Mucosa of rectum (tissue), 2 donors: Measurements from ENCODE around the gene ZBBX.

ENCODE experiments used
- H3K27ac ChIP-seq, 2 donors: one replicate each; pipeline ENCODE4 v1.7.0; 2013; ENCODE audit warnings: inconsistent platforms in 2 of 2, low read depth in 2 of 2, low read length in 2 of 2
- H3K27me3 ChIP-seq, 2 donors: one replicate each; pipeline ENCODE4 v1.7.0; 2013; ENCODE audit warnings: low read length in 2 of 2; ENCODE audit not compliant: control insufficient read depth in 2 of 2, insufficient read depth in 2 of 2
- H3K36me3 ChIP-seq, 2 donors: one replicate each; pipeline ENCODE4 v1.7.0; 2013; ENCODE audit warnings: low read length in 2 of 2; ENCODE audit not compliant: control insufficient read depth in 2 of 2, insufficient read depth in 2 of 2
- H3K4me1 ChIP-seq, 2 donors: one replicate each; pipeline ENCODE4 v1.7.0; 2013; ENCODE audit warnings: low read length in 2 of 2, mild to moderate bottlenecking in 1 of 2; ENCODE audit not compliant: control insufficient read depth in 2 of 2, insufficient read depth in 2 of 2
- H3K4me3 ChIP-seq, 2 donors: one replicate each; pipeline ENCODE4 v1.7.0; 2013; ENCODE audit warnings: low read length in 2 of 2
- H3K9ac ChIP-seq, 2 donors: one replicate each; pipeline ENCODE4 v1.7.0; 2013; ENCODE audit warnings: low read length in 2 of 2, low read depth in 1 of 2, mild to moderate bottlenecking in 1 of 2
- H3K9me3 ChIP-seq, 2 donors: one replicate each; pipeline ENCODE4 v1.7.0; 2013; ENCODE audit warnings: low read length in 2 of 2; ENCODE audit not compliant: control insufficient read depth in 2 of 2
- donor health status: healthy.
- donor health status: Normal muscosa, but diverticular disease.

The ZBBX gene

GRCh38 chr3:167274141-167274874 is 105.8 kb downstream of the ZBBX start:
- Histone ChIP-seq H3K4me3 (no peak overlapping the region), H3K9me3 (peaks cover 0 to 3% of the 10 kb centered on the region in 2 donors), H3K9ac (no peak overlapping the region), H3K4me1 (no peaks in the 10 kb centered on the region), H3K36me3 (no peaks in the 10 kb centered on the region), H3K27ac (no peak overlapping the region), H3K27me3 (no peaks in the 10 kb centered on the region)

GRCh38 chr3:167253037-167253436 is 127.1 kb downstream of the ZBBX start:
- H3K4me1 ChIP-seq, result no peaks in the 10 kb centered on the region
- H3K36me3 ChIP-seq, result no peaks in the 10 kb centered on the region
- H3K9ac ChIP-seq, result no peak overlapping the region
- no peak overlapping the region for H3K4me3 ChIP-seq
- H3K27ac ChIP-seq, result no peak overlapping the region
- H3K27me3 ChIP-seq, result no peaks in the 10 kb centered on the region
- H3K9me3 ChIP-seq, result no peaks in the 10 kb centered on the region

- no peaks in the 10 kb centered on the region for H3K4me1 ChIP-seq
- peaks cover 0 to 2% of the 10 kb centered on the region in 2 donors for H3K9me3 ChIP-seq
- no peaks in the 10 kb centered on the region for H3K27me3 ChIP-seq
- H3K9ac ChIP-seq, result no peak overlapping the region
- no peaks in the 10 kb centered on the region for H3K36me3 ChIP-seq
- no peak overlapping the region for H3K27ac ChIP-seq
- no peak overlapping the region for H3K4me3 ChIP-seq
Measured at GRCh38 chr3:167251678-167252077, 128.4 kb downstream of the ZBBX start.

- peaks cover 0 to 2% of the 10 kb centered on the region in 2 donors for H3K9me3 ChIP-seq
- no peak overlapping the region for H3K9ac ChIP-seq
- H3K27ac ChIP-seq, result no peak overlapping the region
- H3K4me3 ChIP-seq, result no peak overlapping the region
- no peaks in the 10 kb centered on the region for H3K27me3 ChIP-seq
- H3K4me1 ChIP-seq, result no peaks in the 10 kb centered on the region
- H3K36me3 ChIP-seq, result no peaks in the 10 kb centered on the region
Measured at GRCh38 chr3:167246252-167246651, 133.8 kb downstream of the ZBBX start.

- Histone ChIP-seq H3K9me3 (no peaks in the 10 kb centered on the region), H3K9ac (no peak overlapping the region), H3K36me3 (no peaks in the 10 kb centered on the region), H3K27me3 (no peaks in the 10 kb centered on the region), H3K4me3 (no peak overlapping the region), H3K4me1 (no peaks in the 10 kb centered on the region), H3K27ac (no peak overlapping the region)
Measured at GRCh38 chr3:167241048-167241845, 138.8 kb downstream of the ZBBX start.

- Histone ChIP-seq H3K9ac (no peak overlapping the region), H3K9me3 (no peaks in the 10 kb centered on the region), H3K4me3 (no peak overlapping the region), H3K27me3 (no peaks in the 10 kb centered on the region), H3K36me3 (no peaks in the 10 kb centered on the region), H3K4me1 (no peaks in the 10 kb centered on the region), H3K27ac (no peak overlapping the region)
Measured at GRCh38 chr3:167228135-167228534, 152.0 kb downstream of the ZBBX start.

GRCh38 chr3:167225821-167226220 is 154.3 kb downstream of the ZBBX start:
- H3K9me3 ChIP-seq, result no peaks in the 10 kb centered on the region

GRCh38 chr3:167209011-167209410 is 171.1 kb downstream of the ZBBX start:
- Histone ChIP-seq H3K4me1 (no peaks in the 10 kb centered on the region), H3K36me3 (no peaks in the 10 kb centered on the region), H3K9me3 (peaks cover 5 to 9% of the 10 kb centered on the region in 2 donors), H3K27ac (no peak overlapping the region), H3K4me3 (no peak overlapping the region), H3K27me3 (no peaks in the 10 kb centered on the region), H3K9ac (no peak overlapping the region)

More at GRCh38 chr3:167225821-167226220, 154.3 kb downstream of the ZBBX start:
- Histone ChIP-seq H3K4me3 (no peak overlapping the region), H3K27ac (no peak overlapping the region), H3K9ac (no peak overlapping the region), H3K27me3 (no peaks in the 10 kb centered on the region), H3K4me1 (no peaks in the 10 kb centered on the region), H3K36me3 (no peaks in the 10 kb centered on the region)

GRCh38 chr3:167203062-167203461 is 177.0 kb downstream of the ZBBX start:
- H3K27me3 ChIP-seq, result no peaks in the 10 kb centered on the region
- H3K9ac ChIP-seq, result no peak overlapping the region
- H3K9me3 ChIP-seq, result peaks cover 0 to under 1% of the 10 kb centered on the region in 2 donors
- no peak overlapping the region for H3K4me3 ChIP-seq
- no peaks in the 10 kb centered on the region for H3K4me1 ChIP-seq
- H3K27ac ChIP-seq, result no peak overlapping the region
- H3K36me3 ChIP-seq, result no peaks in the 10 kb centered on the region

- Histone ChIP-seq H3K9me3 (peaks cover 0 to 2% of the 10 kb centered on the region in 2 donors), H3K4me3 (no peak overlapping the region), H3K4me1 (no peaks in the 10 kb centered on the region), H3K27ac (no peak overlapping the region), H3K36me3 (no peaks in the 10 kb centered on the region), H3K9ac (no peak overlapping the region), H3K27me3 (no peaks in the 10 kb centered on the region)
Measured at GRCh38 chr3:167198949-167199600, 181.0 kb downstream of the ZBBX start.
